ENCODE measurements around the gene OGA. TPM values are rescaled to one million over a fixed set of nuclear protein-coding genes. Genes with fewer than 3 reads are reported as not detected.

The OGA gene
- total and polyA plus RNA-seq, 2 of the 8 experiments (the other 6 are each of a cell fraction or from before 2014, with no cell fraction given), result 31.2 to 107 TPM

GRCh38 chr10:101776161-101776817, 42.0 kb downstream of the OGA start (continued):
- no peak for TF ChIP-seq CTCF (IDR thresholded peaks at IDR 0.05; ENCODE audit: control extremely low read depth in 1 of 3, insufficient read depth in 1 of 3, low read depth in 1 of 3, low read length in 3 of 3)
- peak; percentile 45 for TF ChIP-seq RNF2 (IDR thresholded peaks at IDR 0.05; ENCODE audit: borderline replicate concordance, low read depth, low read length, missing control alignments, poor library complexity, severe bottlenecking)
- TF ChIP-seq BACH1 (IDR thresholded peaks at IDR 0.05; ENCODE audit: low read length), result no peak
- TF ChIP-seq TCF12 (IDR thresholded peaks at IDR 0.05; ENCODE audit: low read depth, low read length), result no peak
- TF ChIP-seq GTF2F1 (IDR thresholded peaks at IDR 0.05; ENCODE audit: borderline replicate concordance, low read depth, low read length), result no peak

Data from H1 (cell line).